Caco-2 (cell line): ENCODE measurements around the gene MOXD1. TPM values are rescaled to one million over a fixed set of nuclear protein-coding genes. Genes with fewer than 3 reads are reported as not detected.

Source experiments
- BruUV-seq: library from RNA; stranded (reverse); fragments of 400-500 nt; replicated peaks from 2 replicates; lab custom pipeline; 2021; lab: Mats Ljungman, UMichigan
- CTCF ChIA-PET: fragments of 300-600 bp; sonication (Branson Sonifier 250); formaldehyde crosslinking; loops from one replicate; lab custom pipeline; 2022; ENCODE audit warnings: antibody characterized with exemption; lab: Charles Lee
- POLR2A ChIA-PET: fragments of 300-600 bp; sonication (Branson Sonifier 250); formaldehyde crosslinking; loops from one replicate; lab custom pipeline; 2022; ENCODE audit warnings: antibody characterized with exemption; lab: Charles Lee
- DNase-seq, 2 experiments: peaks; one replicate each; pipeline versions ENCODE4 v3.0.0 to v3.0.0-alpha.2; 2020 to 2022
- H3K27me3 ChIP-seq: replicated peaks from 2 replicates; pipeline ENCODE4 v1.6.0; 2011; ENCODE audit warnings: low read length; ENCODE audit not compliant: control insufficient read depth, insufficient read depth
- H3K36me3 ChIP-seq: 2 replicates; pipeline ENCODE4 v1.5.1; 2011; ENCODE audit warnings: low read length; ENCODE audit not compliant: control insufficient read depth, insufficient read depth
- H3K4me1 ChIP-seq: fragments of 250-450 bp; sonication (Bioruptor Pico); 2 replicates; pipeline ENCODE4 v1.5.1; 2020; ENCODE audit warnings: mild to moderate bottlenecking
- H3K4me3 ChIP-seq: 2 replicates; pipeline ENCODE4 v1.5.1; 2011; ENCODE audit warnings: low read depth, mild to moderate bottlenecking, control low read depth, low read length
- H3K9me3 ChIP-seq: fragments of 250-450 bp; sonication (Bioruptor Pico); 2 replicates; pipeline ENCODE4 v1.5.1; 2020; ENCODE audit warnings: mild to moderate bottlenecking, moderate library complexity
- H3K27ac Mint-ChIP-seq: one replicate; pipeline ENCODE4 v1.8.0; 2022; ENCODE audit warnings: mixed read lengths; ENCODE audit not compliant: unreplicated experiment
- H3K27me3 Mint-ChIP-seq: one replicate; pipeline ENCODE4 v1.8.0; 2022; ENCODE audit warnings: mixed read lengths; ENCODE audit not compliant: insufficient read depth, unreplicated experiment
- H3K36me3 Mint-ChIP-seq: one replicate; pipeline ENCODE4 v1.8.0; 2022; ENCODE audit warnings: mild to moderate bottlenecking, mixed read lengths; ENCODE audit not compliant: insufficient read depth, unreplicated experiment
- H3K4me1 Mint-ChIP-seq: one replicate; pipeline ENCODE4 v1.8.0; 2022; ENCODE audit warnings: low read depth, mixed read lengths; ENCODE audit not compliant: unreplicated experiment
- H3K4me3 Mint-ChIP-seq: one replicate; pipeline ENCODE4 v1.8.0; 2022; ENCODE audit warnings: mild to moderate bottlenecking, moderate library complexity, mixed read lengths; ENCODE audit not compliant: unreplicated experiment
- H3K9me3 Mint-ChIP-seq: one replicate; pipeline ENCODE4 v1.8.0; 2022; ENCODE audit warnings: mixed read lengths; ENCODE audit not compliant: unreplicated experiment
- CTCF ChIP-seq, 2 experiments: fragments of 200-600 bp in 1 of 2; IDR thresholded peaks; 1 replicate in 1 of 2; 2 replicates in 1 of 2; pipeline versions ENCODE4 v1.5.1 to v1.8.0; 2011 to 2022; ENCODE audit warnings: antibody characterized with exemption in 1 of 2, control low read depth in 1 of 2, inconsistent platforms in 1 of 2, low read depth in 1 of 2, low read length in 1 of 2, mild to moderate bottlenecking in 1 of 2, moderate library complexity in 1 of 2; ENCODE audit not compliant: insufficient read depth in 1 of 2, severe bottlenecking in 1 of 2, unreplicated experiment in 1 of 2
- intact Hi-C: fragments of 100-400 bp; cut with micrococcal nuclease; formaldehyde crosslinking; loops from one replicate; pipeline ENCODE4 v1.10.0; 2022; ENCODE audit not compliant: unreplicated experiment
- total RNA-seq: library from RNA; stranded (reverse); gene quantifications from 2 replicates; pipeline ENCODE4 v1.2.3, GENCODE V29; 2022

Gene MOXD1
- total RNA-seq, 1 experiment from 2014 or later: 0.09 TPM

DNA sequence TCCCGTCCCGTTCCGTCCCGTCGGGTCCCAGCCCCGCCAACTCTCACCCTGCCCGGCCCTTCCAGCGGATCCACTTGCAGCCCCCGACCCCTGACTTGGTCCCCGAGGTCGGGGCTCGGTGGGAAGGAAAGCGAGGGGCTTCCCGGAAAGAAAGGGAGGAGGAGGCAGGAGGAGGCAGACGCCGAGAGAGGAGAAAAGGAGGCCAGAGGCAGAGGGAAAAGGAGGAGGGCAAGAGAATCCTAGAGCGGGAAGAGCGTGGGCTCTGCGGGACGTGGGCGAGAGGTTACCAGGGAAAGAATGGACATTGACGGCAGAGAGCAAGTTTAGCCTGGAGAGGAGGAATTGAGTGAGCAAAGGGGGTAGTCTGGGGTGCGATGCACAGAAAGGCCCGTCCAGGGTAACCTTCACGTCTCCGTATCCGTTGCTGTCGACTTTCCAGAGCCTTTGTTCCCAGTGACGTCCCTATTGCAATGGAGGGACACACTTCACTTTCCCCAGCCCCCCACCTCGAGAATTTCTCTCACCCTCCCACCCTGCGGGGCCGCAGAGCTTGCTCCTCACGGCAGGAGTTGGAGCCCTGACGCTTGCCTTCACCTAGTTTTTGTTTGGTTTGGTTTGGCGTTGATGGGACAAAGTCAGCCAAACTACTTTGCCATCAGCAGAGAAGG, 477 bp upstream of the MOXD1 start:
- no peak for TF ChIP-seq CTCF (IDR thresholded peaks at IDR 0.05; ENCODE audit: insufficient read depth in 1 of 2, low read depth in 1 of 2, low read length in 1 of 2, severe bottlenecking in 1 of 2, unreplicated experiment in 1 of 2)
- Histone ChIP-seq H3K4me3 (peak overlapping the region; percentile 78), H3K27me3 (peaks cover 2% of the 10 kb centered on the region), H3K36me3 (no peaks in the 10 kb centered on the region), H3K9me3 (no peaks in the 10 kb centered on the region), H3K4me1 (no peaks in the 10 kb centered on the region)
- Mint-ChIP-seq H3K4me3 (peak overlapping the region; percentile 71), H3K27ac (no peak overlapping the region), H3K36me3 (no peaks in the 10 kb centered on the region), H3K27me3 (peaks cover 31% of the 10 kb centered on the region), H3K4me1 (peaks cover 5% of the 10 kb centered on the region), H3K9me3 (no peaks in the 10 kb centered on the region)
- ChIA-PET POLR2A (no interaction called here), CTCF (no interaction called here)
- DNase-seq: no peak
- no TSS peak for BruUV-seq
- intact Hi-C loops: loop anchor here (2.0 kb wide), 2 partner anchors 83 to 101 kb away; no protein-coding TSS in a partner anchor

- ChIA-PET CTCF (no interaction called here), POLR2A (no interaction called here)
- peaks cover 5% of the 10 kb centered on the region for H3K4me1 Mint-ChIP-seq
- intact Hi-C loops: loop anchor here (2.0 kb wide), 2 partner anchors 84 to 100 kb away; no protein-coding TSS in a partner anchor
- H3K4me3 ChIP-seq: peak overlapping the region; percentile 78
- H3K9me3 Mint-ChIP-seq: no peaks in the 10 kb centered on the region
- peak overlapping the region; percentile 71 for H3K4me3 Mint-ChIP-seq
- H3K27me3 ChIP-seq: peaks cover 2% of the 10 kb centered on the region
- BruUV-seq: no TSS peak
- no peaks in the 10 kb centered on the region for H3K36me3 Mint-ChIP-seq
- no peak for TF ChIP-seq CTCF (IDR thresholded peaks at IDR 0.05; ENCODE audit: insufficient read depth in 1 of 2, low read depth in 1 of 2, low read length in 1 of 2, severe bottlenecking in 1 of 2, unreplicated experiment in 1 of 2)
- H3K27ac Mint-ChIP-seq: no peak overlapping the region
- no peak for DNase-seq
- no peaks in the 10 kb centered on the region for H3K4me1 ChIP-seq
- H3K9me3 ChIP-seq: no peaks in the 10 kb centered on the region
- H3K36me3 ChIP-seq: no peaks in the 10 kb centered on the region
- peaks cover 28% of the 10 kb centered on the region for H3K27me3 Mint-ChIP-seq
Measured at GRCh38 chr6:132400555-132400882, 756 bp downstream of the MOXD1 start.

GRCh38 chr6:132399376-132400074, 1.8 kb downstream of the MOXD1 start:
- H3K36me3 Mint-ChIP-seq: no peaks in the 10 kb centered on the region
- CTCF ChIA-PET: no interaction called here
- H3K9me3 Mint-ChIP-seq: no peaks in the 10 kb centered on the region
- H3K27me3 Mint-ChIP-seq: peaks cover 35% of the 10 kb centered on the region
- no peaks in the 10 kb centered on the region for H3K36me3 ChIP-seq
- no peak for TF ChIP-seq CTCF (IDR thresholded peaks at IDR 0.05; ENCODE audit: insufficient read depth in 1 of 2, low read depth in 1 of 2, low read length in 1 of 2, severe bottlenecking in 1 of 2, unreplicated experiment in 1 of 2)
- no peak for DNase-seq
- POLR2A ChIA-PET: no interaction called here
- intact Hi-C loops: loop anchor here (2.0 kb wide), 2 partner anchors 85 to 99 kb away; no protein-coding TSS in a partner anchor
- H3K27ac Mint-ChIP-seq: no peak overlapping the region
- peaks cover 5% of the 10 kb centered on the region for H3K4me1 Mint-ChIP-seq
- peaks cover 2% of the 10 kb centered on the region for H3K27me3 ChIP-seq
- no peaks in the 10 kb centered on the region for H3K9me3 ChIP-seq
- H3K4me1 ChIP-seq: no peaks in the 10 kb centered on the region
- H3K4me3 ChIP-seq: no peak overlapping the region
- no peak overlapping the region for H3K4me3 Mint-ChIP-seq
- BruUV-seq: no TSS peak
